Fibroblast of skin of left quadriceps (primary cell): ENCODE results near the gene GARIN5A.
"Not testable (repeated sequence)": the region's sequence is repeated elsewhere in the genome, so short reads cannot be mapped to it uniquely, and the experiment has no call there.

Experiments
- DNase-seq, 2 experiments: peaks; one replicate each; pipeline ENCODE4 v3.0.0-alpha.2; 2013; ENCODE audit warnings: low read depth in 2 of 2

The GARIN5A gene

GRCh38 chr19:50488389-50489194, 11.9 kb upstream of the GARIN5A start:
- no peak for DNase-seq

- no peak for DNase-seq
Measured at GRCh38 chr19:50486823-50487515, 10.3 kb upstream of the GARIN5A start.

DNA sequence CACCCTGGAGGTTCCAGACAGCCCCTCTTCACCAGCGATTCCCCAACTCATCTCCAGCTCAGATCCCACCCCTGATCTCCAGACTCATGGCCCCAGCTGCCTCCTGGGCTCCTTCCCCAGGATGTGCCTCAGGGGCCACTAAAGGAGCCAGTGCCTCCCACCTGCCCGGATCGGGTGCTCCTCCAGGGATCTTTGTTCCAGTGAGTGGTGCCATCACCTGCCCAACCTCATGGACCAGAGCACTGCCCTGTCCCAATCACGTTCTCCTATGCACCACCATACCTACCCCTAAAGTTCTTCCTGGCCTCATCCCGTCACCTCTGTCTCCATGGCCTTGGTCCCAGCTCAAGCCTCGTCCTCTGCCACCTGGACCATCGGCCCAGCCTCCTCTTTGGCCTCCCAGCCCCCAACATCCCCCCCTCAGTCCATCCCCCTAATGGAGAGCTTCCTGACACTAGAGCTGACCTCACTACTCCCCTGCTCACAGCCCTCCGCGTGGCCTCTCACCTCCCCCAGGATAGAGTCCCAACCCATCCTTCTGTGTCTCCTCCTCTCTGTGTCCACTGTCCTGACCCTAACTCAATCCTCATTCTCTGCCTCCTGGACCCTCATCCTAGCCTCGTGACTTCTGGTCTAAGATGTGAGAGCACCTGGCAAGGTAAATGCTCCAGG, 8.8 kb upstream of the GARIN5A start:
- DNase-seq: no peak

GRCh38 chr19:50482916-50483315, 6.3 kb upstream of the GARIN5A start:
- no peak for DNase-seq

DNA sequence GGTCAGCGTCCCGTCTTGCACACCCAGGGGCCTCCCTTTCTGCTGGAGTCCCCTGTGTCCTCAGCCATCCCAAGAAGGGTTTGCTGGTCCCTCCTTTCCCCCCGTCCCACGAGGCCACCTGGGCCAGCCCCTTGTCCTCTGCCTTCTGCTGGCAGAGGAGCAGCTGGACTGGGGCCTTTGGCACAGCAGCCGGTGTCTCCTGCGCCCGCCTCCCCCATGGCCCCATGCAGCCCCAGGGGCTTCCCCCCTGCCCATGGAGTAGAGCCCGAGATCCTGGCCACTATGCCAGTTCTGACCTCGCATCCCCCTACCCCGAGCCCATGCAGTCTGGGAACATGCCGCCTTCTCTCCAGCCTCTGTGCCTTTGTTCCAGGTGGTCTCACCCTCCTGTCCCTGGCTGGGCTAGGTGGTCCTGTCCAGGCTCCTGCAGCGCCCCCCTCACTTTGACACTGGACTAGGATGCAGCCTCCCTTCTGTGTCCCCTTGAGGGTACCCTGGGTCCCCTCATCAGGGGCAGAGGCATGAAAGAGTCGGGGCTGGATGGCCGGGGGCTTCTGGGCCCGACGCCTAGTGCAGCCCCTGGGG, 5.7 kb upstream of the GARIN5A start:
- no peak for DNase-seq

DNA sequence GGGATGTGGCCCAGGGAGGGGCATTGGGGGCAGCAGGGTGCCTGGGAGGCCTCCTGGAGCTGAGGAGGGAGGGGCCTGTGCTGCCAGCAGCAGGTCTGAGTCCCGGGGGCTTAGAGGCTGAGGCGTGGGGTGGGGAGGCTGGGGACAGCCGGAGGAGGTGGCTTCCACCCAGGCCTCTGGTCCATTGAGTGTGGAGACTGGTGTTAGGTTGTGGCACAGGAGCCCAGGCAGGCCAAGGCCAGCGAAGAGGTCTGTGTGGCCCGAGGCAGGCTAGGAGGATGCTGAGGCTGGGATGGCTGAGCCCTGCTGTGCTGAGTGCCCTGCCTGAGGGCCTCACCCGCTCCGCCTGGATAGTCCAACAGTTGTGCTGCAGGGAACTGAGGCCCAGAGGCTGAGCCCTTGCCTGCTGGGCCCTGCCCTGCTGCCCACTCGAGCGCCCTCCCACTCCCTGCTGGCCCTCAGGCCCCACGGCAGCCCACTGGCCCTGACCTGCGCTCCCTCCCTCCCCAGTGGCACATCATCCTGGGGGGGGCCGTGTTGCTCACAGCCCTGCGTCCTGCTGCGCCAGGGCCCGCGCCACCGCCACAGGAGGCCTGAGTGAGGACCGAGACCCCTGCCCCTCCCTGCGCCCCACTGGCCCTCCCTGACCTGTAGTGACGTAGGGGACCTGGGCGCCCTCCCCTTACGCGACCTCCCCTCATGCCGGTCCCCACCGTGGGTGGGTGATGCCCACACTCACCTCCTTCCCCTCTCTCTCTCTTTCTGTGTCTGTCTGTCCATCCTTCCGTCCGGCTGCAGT, 4.9 kb upstream of the GARIN5A start:
- no peak for DNase-seq

- no peak for DNase-seq
Measured at GRCh38 chr19:50480281-50481111, 3.8 kb upstream of the GARIN5A start.

- no peak for DNase-seq
Measured at GRCh38 chr19:50479761-50480251, 3.2 kb upstream of the GARIN5A start.

DNA sequence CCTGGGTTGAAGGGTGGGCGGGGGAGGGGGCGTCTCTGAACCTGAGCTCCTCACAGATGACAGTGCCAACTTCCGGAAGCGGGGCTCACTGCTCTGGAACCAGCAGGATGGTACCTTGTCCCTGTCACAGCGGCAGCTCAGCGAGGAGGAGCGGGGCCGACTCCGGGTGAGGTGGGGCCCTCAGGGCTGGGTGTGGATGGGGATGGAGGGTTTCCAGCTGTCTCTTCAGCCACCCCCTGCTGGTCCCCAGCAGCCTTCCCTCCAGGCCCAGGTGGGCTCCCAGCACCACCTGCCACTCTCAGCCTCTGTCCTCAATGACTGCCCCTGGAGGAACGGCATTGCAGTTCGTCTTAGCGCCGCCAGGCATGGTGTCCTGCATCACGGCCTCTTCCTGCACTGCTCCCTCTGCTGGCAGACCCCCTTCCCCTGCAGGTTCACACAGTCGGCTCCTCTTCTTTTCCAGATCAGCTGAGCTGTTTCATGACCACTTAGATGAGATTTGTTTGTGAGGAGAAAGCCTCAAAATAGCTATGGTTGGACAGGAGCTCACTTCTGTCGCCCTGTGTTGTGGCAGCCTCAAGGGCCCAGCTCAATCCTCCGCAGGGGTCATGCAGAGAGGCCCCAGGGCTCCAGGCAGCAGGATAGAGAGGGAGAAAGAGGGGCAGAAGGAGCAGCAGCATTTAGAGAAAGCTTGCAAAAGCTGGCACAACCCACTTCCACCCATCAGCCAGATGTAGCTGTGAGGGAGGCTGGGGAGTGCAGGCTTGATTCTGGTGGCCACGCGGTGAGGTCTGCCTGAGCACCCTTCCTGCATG, 2.5 kb upstream of the GARIN5A start:
- no peak for DNase-seq

GRCh38 chr19:50477751-50478515, 1.3 kb upstream of the GARIN5A start:
- DNase-seq: no peak

DNA sequence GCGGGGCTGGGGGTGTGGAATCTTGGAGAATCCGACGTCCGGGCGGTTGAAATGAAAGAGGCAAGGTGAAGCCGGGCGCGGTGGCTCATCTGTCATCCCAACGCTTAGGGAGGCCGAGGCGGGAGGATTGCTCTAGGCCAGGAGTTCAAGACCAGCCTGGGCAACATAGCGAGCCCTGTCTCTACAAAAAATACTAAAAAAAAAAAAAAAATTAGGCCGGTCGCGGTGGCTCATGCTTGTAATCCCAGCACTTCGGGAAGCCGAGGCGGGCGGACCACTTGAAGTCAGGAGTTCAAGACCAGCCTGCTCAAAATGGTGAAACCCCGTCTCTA, 225 bp upstream of the GARIN5A start:
- DNase-seq: no peak

- no peak for DNase-seq
Measured at GRCh38 chr19:50475736-50476223, 868 bp downstream of the GARIN5A start.

- DNase-seq: no peak
Measured at GRCh38 chr19:50475101-50475568, 1.5 kb downstream of the GARIN5A start.

- DNase-seq: not testable (repeated sequence)
Measured at GRCh38 chr19:50473336-50473735, 3.3 kb downstream of the GARIN5A start.

GRCh38 chr19:50468818-50469217, 7.8 kb downstream of the GARIN5A start:
- DNase-seq: no peak

GRCh38 chr19:50467566-50467965, 9.1 kb downstream of the GARIN5A start:
- DNase-seq: no peak

DNA sequence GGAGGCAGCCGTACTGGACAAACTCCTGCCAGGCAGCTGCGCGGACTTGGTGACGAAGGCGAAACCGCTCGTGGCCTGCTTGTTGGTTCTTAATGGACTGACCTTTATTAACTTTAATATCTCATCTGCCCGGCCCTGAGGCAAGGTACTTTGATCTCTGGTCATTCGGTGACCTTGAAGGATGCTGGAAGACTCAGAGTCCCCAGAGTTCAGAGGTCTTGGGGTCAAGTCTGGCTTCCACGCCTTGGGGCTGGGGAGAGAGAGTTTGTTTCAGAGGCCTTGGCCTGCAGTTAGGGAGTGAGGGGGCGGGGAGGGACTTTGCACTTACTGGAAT, 10.0 kb downstream of the GARIN5A start:
- no peak for DNase-seq

GRCh38 chr19:50465986-50466705, 10.5 kb downstream of the GARIN5A start:
- DNase-seq: no peak
